Breast epithelium (tissue), 3 donors: ENCODE results near the gene FAU.

Experiments
- CTCF ChIP-seq, 3 donors: fragments of 450-650 bp; IDR thresholded peaks; one replicate each; pipeline ENCODE4 v1.5.1; 2016 to 2017; ENCODE audit warnings: antibody characterized with exemption in 3 of 3, mild to moderate bottlenecking in 3 of 3, moderate library complexity in 3 of 3
- POLR2A ChIP-seq: fragments of 450-650 bp; IDR thresholded peaks from one replicate; pipeline ENCODE4 v1.6.1; 2016; ENCODE audit warnings: antibody characterized with exemption, mild to moderate bottlenecking, moderate library complexity

- TF ChIP-seq POLR2A (no peak), CTCF (IDR thresholded peaks at IDR 0.05) (peak in 1 of 3 donors; percentile 21)
These were observed 25.7 kb downstream of the FAU start, which contains the start of gene VPS51 for GRCh38 chr11:65095974-65096806.
